HG02642 (cell line): Measurements from ENCODE around the gene ZC3HAV1L.
"Not testable (repeated sequence)": the region's sequence is repeated elsewhere in the genome, so short reads cannot be mapped to it uniquely, and the experiment has no call there.

Experiments
- ATAC-seq: cut with Tn5 transposase; IDR thresholded peaks from one replicate; pipeline ENCODE4 v1.9.1; 2021; ENCODE audit warnings: mild to moderate bottlenecking; ENCODE audit not compliant: unreplicated experiment, poor library complexity

The ZC3HAV1L gene

GRCh38 chr7:139023076-139023475 lies 12.8 kb downstream of the ZC3HAV1L start:
- ATAC-seq = no peak

DNA sequence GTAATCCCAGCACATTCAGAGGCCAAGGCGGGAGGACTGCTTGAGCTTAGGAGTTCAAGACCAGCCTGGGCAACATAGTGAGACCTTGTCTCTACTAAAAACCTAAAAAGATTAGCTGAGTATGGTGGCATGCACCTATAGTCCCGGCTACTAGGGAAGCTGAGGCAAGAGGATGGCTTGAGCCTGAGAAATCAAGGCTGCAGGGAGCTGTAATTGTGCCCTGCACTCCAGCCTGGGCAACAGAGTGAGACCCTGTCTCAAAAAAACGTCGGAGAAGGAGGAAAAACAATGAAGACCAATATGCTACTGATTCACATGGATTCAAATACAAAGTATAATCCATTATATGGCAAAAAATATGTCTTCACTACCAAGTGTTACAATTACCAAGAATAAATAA lies 13.6 kb downstream of the ZC3HAV1L start:
- no peak for ATAC-seq

DNA sequence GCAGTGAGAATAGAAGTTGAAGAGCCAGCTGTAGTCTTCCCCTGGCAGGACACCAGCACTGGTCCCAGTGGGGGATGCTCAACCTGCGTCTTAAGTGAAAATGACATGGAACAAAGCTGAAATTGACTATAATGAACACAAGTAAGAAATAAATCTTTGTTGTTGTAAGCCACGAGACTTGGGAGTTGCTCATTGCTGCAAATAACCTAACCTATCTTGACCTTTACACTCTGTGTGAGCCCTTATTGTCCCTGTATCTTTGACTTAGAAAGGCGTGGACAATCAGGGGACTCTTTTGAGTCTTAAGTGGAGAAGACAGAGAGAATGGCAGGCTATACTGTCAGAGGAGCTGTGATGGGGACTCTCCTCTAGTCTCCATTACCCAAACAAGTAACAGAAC lies 16.9 kb downstream of the ZC3HAV1L start:
- ATAC-seq = no peak

GRCh38 chr7:139016931-139017511 lies 18.8 kb downstream of the ZC3HAV1L start:
- ATAC-seq = peak; percentile 90

- ATAC-seq = no peak
Observed at GRCh38 chr7:139011373-139011772, 24.5 kb downstream of the ZC3HAV1L start.

DNA sequence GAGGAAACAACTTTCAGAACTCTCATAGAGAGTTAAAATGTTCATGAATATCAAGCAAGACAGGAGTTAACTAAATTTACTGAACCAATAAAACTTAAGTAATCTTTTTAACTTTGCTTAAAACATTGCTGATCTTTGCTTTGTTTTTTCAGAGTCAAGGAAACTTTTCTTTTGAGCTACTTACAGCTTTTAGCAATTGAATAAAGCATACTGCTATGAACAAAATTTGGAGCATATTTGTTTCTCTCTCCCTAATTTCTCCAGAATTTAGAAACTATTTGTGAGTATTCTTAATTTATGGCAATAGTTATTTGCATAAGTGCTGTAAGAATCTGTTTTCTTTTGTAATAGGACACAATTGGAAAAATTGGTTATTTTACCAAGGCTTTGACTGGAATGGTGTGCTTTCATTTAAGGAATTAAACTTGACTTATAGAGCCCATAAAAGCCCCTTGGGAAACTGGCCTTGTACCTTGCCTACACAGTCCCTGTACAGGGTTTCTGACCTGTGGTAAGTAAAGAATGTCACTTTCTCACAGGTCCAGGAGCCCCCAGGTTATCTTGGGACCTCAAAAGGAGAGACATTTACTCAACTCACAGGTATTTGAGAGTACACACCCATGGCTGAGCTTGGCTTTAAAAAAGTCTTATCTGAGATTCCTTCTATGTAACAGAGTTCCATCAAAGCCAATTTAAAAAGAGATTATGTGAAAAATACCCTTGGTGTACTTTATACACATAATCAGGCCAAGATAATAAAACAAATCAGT lies 31.3 kb downstream of the ZC3HAV1L start:
- ATAC-seq = no peak

GRCh38 chr7:138999414-138999813 lies 36.4 kb downstream of the ZC3HAV1L start:
- ATAC-seq = no peak

- no peak for ATAC-seq
Observed at GRCh38 chr7:138992052-138992531, 43.8 kb downstream of the ZC3HAV1L start.

- no peak for ATAC-seq
Observed at GRCh38 chr7:138987686-138988085, 48.2 kb downstream of the ZC3HAV1L start.

GRCh38 chr7:138982204-138982623 lies 53.6 kb downstream of the ZC3HAV1L start:
- ATAC-seq = no peak

GRCh38 chr7:138981332-138982203 lies 54.3 kb downstream of the ZC3HAV1L start, which contains the start of gene KIAA1549:
Gene KIAA1549 (minus strand): TSS chr7:138981389. CDS start chr7:138981269, 120 bp downstream.
- peak; percentile 91 for ATAC-seq

DNA sequence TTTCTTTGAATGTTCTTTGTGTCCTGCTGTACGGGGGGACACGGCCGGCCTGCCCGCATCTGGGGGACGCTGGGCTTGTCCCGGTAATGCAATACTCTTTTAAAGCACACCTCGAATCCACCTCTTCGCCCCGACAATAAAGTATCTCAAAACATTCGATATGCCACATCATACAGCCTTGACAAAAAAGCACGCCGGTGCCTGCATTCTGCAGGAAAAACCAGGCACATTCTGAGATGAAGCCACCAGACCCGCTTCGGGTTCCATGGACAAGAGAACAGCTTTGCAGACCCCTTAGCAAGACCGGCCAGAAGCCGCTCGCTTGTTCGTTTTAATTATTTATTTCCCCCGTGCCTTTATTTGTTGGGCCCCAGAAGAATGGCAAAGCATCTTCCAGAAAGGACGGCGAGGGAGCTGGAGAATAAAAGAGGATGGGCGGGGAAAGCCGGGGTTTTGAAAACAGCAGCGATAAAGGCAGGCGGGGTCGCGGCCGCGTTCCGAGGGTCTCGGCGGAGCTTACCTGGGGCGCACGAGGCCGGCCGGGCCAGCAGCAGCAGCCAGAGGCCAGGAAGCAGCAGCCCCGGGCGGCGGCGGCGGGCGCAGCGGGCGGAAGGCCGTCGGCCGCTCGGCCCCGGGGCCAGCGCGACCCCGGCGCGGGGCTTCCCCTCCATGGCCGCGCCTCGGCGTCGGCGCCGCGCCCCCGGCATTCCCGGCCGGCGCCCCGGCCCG lies 55.1 kb downstream of the ZC3HAV1L start:
- peak; percentile 39 for ATAC-seq

GRCh38 chr7:138979988-138980562 lies 55.8 kb downstream of the ZC3HAV1L start:
- ATAC-seq = no peak

- ATAC-seq = peak; percentile 28
Observed at GRCh38 chr7:138979226-138979979, 56.4 kb downstream of the ZC3HAV1L start.

DNA sequence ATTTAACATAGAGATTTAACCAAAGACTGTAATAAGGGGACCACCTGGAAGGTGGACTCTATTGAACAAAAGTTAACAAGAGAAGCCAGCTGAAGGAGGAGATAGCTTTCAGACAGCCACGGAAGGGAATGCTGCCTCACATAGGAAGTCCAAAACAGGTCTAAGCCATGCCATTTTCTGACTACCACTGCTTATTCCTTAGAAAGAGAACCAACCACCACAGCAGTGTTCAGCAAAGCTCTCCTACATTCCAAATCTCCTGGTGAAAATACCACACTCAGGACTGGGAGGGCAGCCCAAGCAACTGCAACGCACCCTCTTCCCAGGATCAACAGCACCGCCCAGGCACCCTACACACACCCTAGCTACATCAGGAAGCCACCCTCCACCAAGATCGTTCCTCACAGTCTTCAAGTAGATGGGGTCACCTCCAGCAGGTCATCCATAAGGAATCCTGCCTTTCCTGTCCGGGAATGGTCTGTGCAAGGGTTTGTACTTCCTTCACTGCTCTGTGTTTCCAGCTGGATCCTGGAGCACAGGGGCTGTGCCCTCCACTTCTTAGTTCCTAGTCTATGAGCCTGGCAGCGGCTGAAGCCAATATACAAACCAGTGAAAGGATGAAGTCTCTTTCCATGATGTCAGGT lies 57.2 kb downstream of the ZC3HAV1L start:
- ATAC-seq = no peak

GRCh38 chr7:138976161-138976560 lies 59.7 kb downstream of the ZC3HAV1L start:
- ATAC-seq = not testable (repeated sequence)
